PC-3 (cell line): ENCODE measurements around the gene WIPF3. TPM values are rescaled to one million over a fixed set of nuclear protein-coding genes. Genes with fewer than 3 reads are reported as not detected.
A peak's percentile ranks its signal among the peaks of the same experiment; 100 is the strongest.

Experiments used
- ATAC-seq: fragments of 200-7000 bp; cut with Tn5 transposase; 2 replicates; pipeline ENCODE4 v1.9.1; 2020; ENCODE audit warnings: mild to moderate bottlenecking, moderate library complexity
- BruUV-seq: library from RNA; stranded (reverse); fragments of 400-500 nt; replicated peaks from 2 replicates; lab custom pipeline; 2021; lab: Mats Ljungman, UMichigan
- CTCF ChIA-PET: fragments of 300-600 bp; sonication (Branson Sonifier 250); formaldehyde crosslinking; loops from one replicate; lab custom pipeline; 2022; ENCODE audit warnings: antibody characterized with exemption; lab: Charles Lee
- POLR2A ChIA-PET: fragments of 300-600 bp; sonication (Branson Sonifier 250); formaldehyde crosslinking; loops from one replicate; lab custom pipeline; 2022; ENCODE audit warnings: antibody characterized with exemption; ENCODE audit not compliant: unreplicated experiment; lab: Charles Lee
- DNase-seq: peaks from one replicate; pipeline ENCODE4 v3.0.0-alpha.2; 2015
- H2AFZ ChIP-seq: fragments of 300-600 bp; sonication (generic); 2 replicates; pipeline ENCODE4 v1.6.0; 2016; ENCODE audit warnings: antibody characterized with exemption, low read length
- H3F3A ChIP-seq: fragments of 300-600 bp; sonication (generic); one replicate; pipeline ENCODE4 v1.6.0; 2017; ENCODE audit warnings: antibody characterized with exemption, low read length, control low read depth, mild to moderate bottlenecking; ENCODE audit not compliant: unreplicated experiment
- H3K27ac ChIP-seq: fragments of 300-600 bp; sonication (generic); 2 replicates; pipeline ENCODE4 v1.5.1; 2016; ENCODE audit warnings: mild to moderate bottlenecking, low read length
- H3K27me3 ChIP-seq: fragments of 300-600 bp; sonication (generic); 2 replicates; pipeline ENCODE4 v1.6.1; 2016; ENCODE audit warnings: low read length, mixed read lengths
- H3K36me3 ChIP-seq: fragments of 300-600 bp; sonication (generic); 2 replicates; pipeline ENCODE4 v1.6.1; 2016; ENCODE audit warnings: low read depth, mixed run types, low read length, mixed read lengths
- H3K4me1 ChIP-seq: fragments of 300-600 bp; sonication (generic); 2 replicates; pipeline ENCODE4 v1.5.1; 2016; ENCODE audit warnings: low read length; ENCODE audit not compliant: insufficient read depth
- H3K4me2 ChIP-seq: fragments of 300-600 bp; sonication (generic); 2 replicates; pipeline ENCODE4 v1.6.0; 2016; ENCODE audit warnings: low read length
- H3K4me3 ChIP-seq: fragments of 300-600 bp; sonication (generic); 2 replicates; pipeline ENCODE4 v1.5.1; 2016; ENCODE audit warnings: mild to moderate bottlenecking, low read length, mixed read lengths
- H3K79me2 ChIP-seq: fragments of 300-600 bp; sonication (generic); 2 replicates; pipeline ENCODE4 v1.6.1; 2017; ENCODE audit warnings: low read length, mixed read lengths
- H3K9ac ChIP-seq: fragments of 300-600 bp; sonication (generic); 2 replicates; pipeline ENCODE4 v1.6.0; 2016; ENCODE audit warnings: mild to moderate bottlenecking, low read length
- H3K9me2 ChIP-seq: fragments of 300-600 bp; sonication (generic); replicated peaks from 2 replicates; pipeline ENCODE4 v1.6.1; 2016; ENCODE audit warnings: mixed run types, low read length, mixed read lengths
- H3K9me3 ChIP-seq: fragments of 300-600 bp; sonication (generic); 2 replicates; pipeline ENCODE4 v1.6.1; 2016; ENCODE audit warnings: low read length, mixed read lengths
- H4K20me1 ChIP-seq: fragments of 300-600 bp; sonication (generic); 2 replicates; pipeline ENCODE4 v1.6.1; 2016; ENCODE audit warnings: low read length, mixed read lengths
- CTCF ChIP-seq: fragments of 300-600 bp; sonication (generic); conservative IDR thresholded peaks from 2 replicates; pipeline ENCODE4 v1.5.1; 2017; ENCODE audit warnings: antibody characterized with exemption, low read depth, mild to moderate bottlenecking, low read length
- EZH2 ChIP-seq: fragments of 300-600 bp; sonication (generic); IDR thresholded peaks from one replicate; pipeline ENCODE4 v1.6.1; 2017; ENCODE audit warnings: antibody characterized with exemption, mild to moderate bottlenecking, low read length; ENCODE audit not compliant: unreplicated experiment
- EZH2phosphoT487 ChIP-seq: fragments of 300-600 bp; sonication (generic); IDR thresholded peaks from 2 replicates; pipeline ENCODE4 v1.6.1; 2018; ENCODE audit warnings: mild to moderate bottlenecking, antibody characterized with exemption, low read length, borderline replicate concordance
- intact Hi-C: fragments of 100-400 bp; cut with micrococcal nuclease; formaldehyde crosslinking; loops from 2 replicates; pipeline ENCODE4 v1.9.0; 2023
- total RNA-seq: library from RNA; depleted of rRNA; stranded (reverse); fragments of >200 nt; gene quantifications from 2 replicates; pipeline ENCODE4 v1.2.3, GENCODE V29; 2014

WIPF3 gene
- total RNA-seq, 1 experiment from 2014 or later: 3.4 TPM

- H3F3A ChIP-seq: no peaks in the 10 kb centered on the region
- no peak overlapping the region for H3K4me2 ChIP-seq
- intact Hi-C loops: no loop called here
- H3K4me1 ChIP-seq: no peaks in the 10 kb centered on the region
- H3K27me3 ChIP-seq: no peaks in the 10 kb centered on the region
- no peak for ATAC-seq
- H3K27ac ChIP-seq: no peak overlapping the region
- CTCF ChIA-PET: no interaction called here
- H4K20me1 ChIP-seq: no peaks in the 10 kb centered on the region
- no peak overlapping the region for H3K4me3 ChIP-seq
- H3K9ac ChIP-seq: no peak overlapping the region
- H3K9me2 ChIP-seq: no peaks in the 10 kb centered on the region
- no TSS peak for BruUV-seq
- TF ChIP-seq CTCF: no peak
- TF ChIP-seq EZH2: no peak
- no peak for TF ChIP-seq EZH2phosphoT487
- H2AFZ ChIP-seq: no peak overlapping the region
- no peaks in the 10 kb centered on the region for H3K79me2 ChIP-seq
- POLR2A ChIA-PET: no interaction called here
- no peaks in the 10 kb centered on the region; the same call in 1 of the 2 replicates for H3K36me3 ChIP-seq
- H3K9me3 ChIP-seq: no peaks in the 10 kb centered on the region
- DNase-seq: no peak
Measured at GRCh38 chr7:29924684-29925083, 118.4 kb downstream of the WIPF3 start.

GRCh38 chr7:29926216-29926615 lies 119.9 kb downstream of the WIPF3 start:
- no peak overlapping the region for H3K27ac ChIP-seq
- DNase-seq (no peak), ATAC-seq (no peak)
- intact Hi-C loops: no loop called here
- H3K79me2 ChIP-seq: no peaks in the 10 kb centered on the region
- no peak overlapping the region for H3K4me2 ChIP-seq
- H3K9me3 ChIP-seq: no peaks in the 10 kb centered on the region
- H3F3A ChIP-seq: no peaks in the 10 kb centered on the region
- no peak overlapping the region for H2AFZ ChIP-seq
- H4K20me1 ChIP-seq: no peaks in the 10 kb centered on the region
- no TSS peak for BruUV-seq
- ChIA-PET CTCF (no interaction called here), POLR2A (interaction anchor here (0.7 kb wide), 1 partner anchor 289 kb away, joined by 25 read pairs; no protein-coding TSS in a partner anchor)
- no peak overlapping the region for H3K4me3 ChIP-seq
- no peaks in the 10 kb centered on the region for H3K9me2 ChIP-seq
- H3K27me3 ChIP-seq: no peaks in the 10 kb centered on the region
- no peaks in the 10 kb centered on the region for H3K4me1 ChIP-seq
- 0 out of 2 replicates have a peak, but pooled peaks cover 2% of the 10 kb centered on the region for H3K36me3 ChIP-seq
- H3K9ac ChIP-seq: no peak overlapping the region
- TF ChIP-seq CTCF: no peak
- no peak for TF ChIP-seq EZH2
- no peak for TF ChIP-seq EZH2phosphoT487

GRCh38 chr7:29926741-29927140 lies 120.4 kb downstream of the WIPF3 start:
- TF ChIP-seq EZH2phosphoT487 (no peak), CTCF (no peak), EZH2 (no peak)
- H3K9ac ChIP-seq: no peak overlapping the region
- no peaks in the 10 kb centered on the region for H3K27me3 ChIP-seq
- POLR2A ChIA-PET: no interaction called here
- no peaks in the 10 kb centered on the region for H3K79me2 ChIP-seq
- 0 out of 2 replicates have a peak, but pooled peaks cover 3% of the 10 kb centered on the region for H3K36me3 ChIP-seq
- no TSS peak for BruUV-seq
- H2AFZ ChIP-seq: no peak overlapping the region
- H3K9me2 ChIP-seq: no peaks in the 10 kb centered on the region
- H3K9me3 ChIP-seq: no peaks in the 10 kb centered on the region
- H3K27ac ChIP-seq: no peak overlapping the region
- CTCF ChIA-PET: no interaction called here
- no peak overlapping the region for H3K4me2 ChIP-seq
- H3K4me3 ChIP-seq: no peak overlapping the region
- DNase-seq: no peak
- no peaks in the 10 kb centered on the region for H3F3A ChIP-seq
- ATAC-seq: peak; percentile 43
- H4K20me1 ChIP-seq: no peaks in the 10 kb centered on the region
- peaks cover under 1% of the 10 kb centered on the region; the same call in 1 of the 2 replicates for H3K4me1 ChIP-seq
- intact Hi-C loops: no loop called here
